Skeletal muscle satellite cell (primary cell): ENCODE results near the gene CAPN15.
"Not testable (repeated sequence)": the region's sequence is repeated elsewhere in the genome, so short reads cannot be mapped to it uniquely, and the experiment has no call there.

ENCODE experiments used
- H3K27me3 ChIP-seq: 2 replicates; pipeline ENCODE4 v1.7.0; 2013; ENCODE audit warnings: low read length; ENCODE audit not compliant: control insufficient read depth, insufficient read depth
- H3K36me3 ChIP-seq: 2 replicates; pipeline ENCODE4 v1.7.0; 2013; ENCODE audit warnings: mild to moderate bottlenecking, control low read depth, low read length; ENCODE audit not compliant: insufficient read depth
- H3K4me1 ChIP-seq: 2 replicates; pipeline ENCODE4 v1.7.0; 2013; ENCODE audit warnings: low read length; ENCODE audit not compliant: control insufficient read depth, insufficient read depth
- H3K4me2 ChIP-seq: 2 replicates; pipeline ENCODE4 v1.7.0; 2013; ENCODE audit warnings: mild to moderate bottlenecking, low read length
- H3K4me3 ChIP-seq: 2 replicates; pipeline ENCODE4 v1.7.0; 2013; ENCODE audit warnings: low read length
- H3K9ac ChIP-seq: 2 replicates; pipeline ENCODE4 v1.7.0; 2013; ENCODE audit warnings: mild to moderate bottlenecking, low read depth, low read length, moderate library complexity
- H3K9me3 ChIP-seq: replicated peaks from 2 replicates; pipeline ENCODE4 v1.7.0; 2013; ENCODE audit warnings: mild to moderate bottlenecking, control low read depth, low read length

The CAPN15 gene

DNA sequence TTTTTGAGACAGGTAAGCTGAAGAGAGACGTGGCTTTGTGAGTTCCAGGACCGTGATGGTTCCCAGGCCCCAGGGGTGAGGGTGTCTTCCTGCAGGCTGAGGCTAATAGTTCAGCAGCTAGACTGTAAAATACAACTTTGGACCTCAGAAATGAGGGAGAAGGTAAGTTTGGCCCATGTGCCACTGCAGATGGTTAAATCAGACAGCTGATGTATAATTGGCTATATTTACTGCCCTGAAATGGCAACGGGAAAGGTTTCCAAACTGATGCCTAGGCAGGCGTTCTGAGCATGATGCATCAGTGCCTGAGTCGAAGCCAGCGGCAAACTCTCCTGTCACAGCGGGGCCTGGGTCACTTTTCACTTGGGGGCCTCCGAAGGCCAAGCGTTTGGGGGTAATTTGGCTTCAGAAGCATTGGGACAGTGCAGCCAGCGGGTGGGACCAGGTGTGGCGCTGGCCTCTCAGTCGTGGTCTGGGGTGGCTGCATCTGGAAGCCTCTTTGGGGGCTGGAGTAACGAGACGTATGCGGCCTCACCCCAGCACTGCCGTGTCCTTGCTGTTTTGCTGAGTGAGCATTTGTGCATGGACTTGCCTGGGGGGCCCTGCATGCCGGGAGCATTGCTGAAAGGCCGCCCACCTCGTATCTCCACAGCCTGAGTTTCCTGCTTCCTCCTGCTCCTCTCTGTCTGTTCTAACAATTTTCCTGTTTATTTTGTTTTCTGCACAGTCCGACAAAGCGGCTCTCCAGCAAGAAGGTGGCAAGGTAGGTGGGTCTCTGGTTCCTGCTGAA lies 31.2 kb upstream of the CAPN15 start:
- H3K9me3 ChIP-seq: no peaks in the 10 kb centered on the region
- no peak overlapping the region for H3K4me3 ChIP-seq
- peaks cover 31% of the 10 kb centered on the region for H3K36me3 ChIP-seq
- no peak overlapping the region for H3K9ac ChIP-seq
- H3K4me1 ChIP-seq: no peaks in the 10 kb centered on the region
- H3K27me3 ChIP-seq: no peaks in the 10 kb centered on the region
- H3K4me2 ChIP-seq: no peak overlapping the region

- no peak overlapping the region for H3K4me2 ChIP-seq
- no peak overlapping the region for H3K4me3 ChIP-seq
- peaks cover 26% of the 10 kb centered on the region for H3K36me3 ChIP-seq
- H3K9me3 ChIP-seq: no peaks in the 10 kb centered on the region
- no peak overlapping the region for H3K9ac ChIP-seq
- no peaks in the 10 kb centered on the region for H3K4me1 ChIP-seq
- no peaks in the 10 kb centered on the region for H3K27me3 ChIP-seq
Observed at GRCh38 chr16:497258-497657, 30.3 kb upstream of the CAPN15 start.

DNA sequence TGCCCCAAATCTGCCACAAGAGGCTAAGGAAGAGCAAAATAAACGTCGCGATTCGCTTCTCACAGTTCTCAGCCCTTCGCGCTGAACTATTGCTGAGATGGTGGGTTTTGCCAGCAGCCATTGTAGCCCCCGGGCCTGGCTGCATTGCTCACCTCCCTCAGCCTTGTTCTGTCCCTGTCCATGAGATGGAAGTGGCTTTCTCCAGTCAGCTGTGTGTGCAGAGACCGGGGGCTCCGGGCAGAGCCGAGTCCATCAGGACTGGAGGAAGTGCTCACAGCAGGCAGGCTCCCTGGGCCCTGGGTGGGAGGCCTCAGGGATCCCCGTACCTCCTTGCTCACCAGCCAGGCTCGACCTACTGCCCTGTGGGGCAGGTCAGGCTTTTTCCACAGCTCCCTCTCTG lies 27.6 kb upstream of the CAPN15 start:
- Histone ChIP-seq H3K4me2 (no peak overlapping the region), H3K4me3 (no peak overlapping the region), H3K9ac (no peak overlapping the region), H3K9me3 (no peaks in the 10 kb centered on the region), H3K36me3 (peaks cover 29% of the 10 kb centered on the region), H3K27me3 (no peaks in the 10 kb centered on the region), H3K4me1 (no peaks in the 10 kb centered on the region)

GRCh38 chr16:500709-501108 lies 26.8 kb upstream of the CAPN15 start:
- no peaks in the 10 kb centered on the region for H3K4me1 ChIP-seq
- no peaks in the 10 kb centered on the region for H3K9me3 ChIP-seq
- no peak overlapping the region for H3K4me3 ChIP-seq
- no peak overlapping the region for H3K9ac ChIP-seq
- H3K27me3 ChIP-seq: no peaks in the 10 kb centered on the region
- H3K36me3 ChIP-seq: peaks cover 32% of the 10 kb centered on the region
- H3K4me2 ChIP-seq: no peak overlapping the region

GRCh38 chr16:502179-502943 lies 25.2 kb upstream of the CAPN15 start:
- Histone ChIP-seq H3K9ac (no peak overlapping the region), H3K36me3 (peaks cover 35% of the 10 kb centered on the region), H3K27me3 (no peaks in the 10 kb centered on the region), H3K4me1 (no peaks in the 10 kb centered on the region), H3K9me3 (no peaks in the 10 kb centered on the region), H3K4me2 (no peak overlapping the region), H3K4me3 (no peak overlapping the region)

DNA sequence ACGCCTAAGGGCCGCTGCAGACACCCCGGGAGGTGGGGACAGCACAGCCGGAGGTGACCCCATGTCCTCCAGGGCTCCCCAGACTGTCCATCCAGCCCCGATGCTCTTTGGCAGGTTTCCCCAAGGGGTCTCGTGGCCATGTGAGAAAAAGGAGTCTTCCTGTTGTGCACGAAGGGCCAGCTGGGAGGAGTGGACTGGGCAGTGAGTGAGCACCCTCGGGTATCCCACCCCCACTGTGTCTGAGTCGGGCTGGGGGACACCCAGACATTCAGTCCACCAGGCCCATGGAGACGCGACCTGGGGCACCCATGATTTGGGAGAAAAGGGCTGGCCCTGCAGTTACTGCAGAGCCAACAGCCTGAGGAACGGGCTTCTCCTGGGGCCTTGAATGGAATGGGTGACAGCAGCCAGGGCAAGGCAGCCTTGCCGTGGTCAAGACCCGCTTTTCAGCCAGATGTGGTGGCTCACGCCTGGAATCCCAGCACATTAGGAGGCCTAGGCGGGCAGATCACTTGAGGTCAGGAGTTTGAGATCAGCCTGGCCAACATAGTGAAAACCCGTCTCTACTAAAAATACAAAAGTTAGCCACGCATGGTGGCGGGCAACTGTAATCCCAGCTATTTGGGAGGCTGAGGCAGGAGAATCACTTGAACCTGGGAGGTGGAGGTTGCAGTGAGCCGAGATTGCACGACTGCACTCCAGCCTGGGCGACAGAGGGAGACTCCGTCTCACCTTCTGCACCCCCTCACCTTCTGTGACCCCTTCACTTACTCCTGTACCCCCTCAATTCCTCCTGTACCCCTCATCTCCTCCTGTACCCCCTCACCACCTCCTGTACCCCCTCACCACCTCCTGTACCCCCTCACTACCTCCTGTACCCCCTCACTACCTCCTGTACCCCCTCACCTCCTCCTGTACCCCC lies 24.1 kb upstream of the CAPN15 start:
- Histone ChIP-seq H3K4me2 (no peak overlapping the region), H3K4me1 (no peaks in the 10 kb centered on the region), H3K27me3 (no peaks in the 10 kb centered on the region), H3K9ac (no peak overlapping the region), H3K4me3 (no peak overlapping the region), H3K9me3 (no peaks in the 10 kb centered on the region), H3K36me3 (peaks cover 34% of the 10 kb centered on the region)

GRCh38 chr16:505479-506245 lies 21.9 kb upstream of the CAPN15 start:
- Histone ChIP-seq H3K4me2 (no peak overlapping the region), H3K4me1 (no peaks in the 10 kb centered on the region), H3K27me3 (no peaks in the 10 kb centered on the region), H3K36me3 (peaks cover 38% of the 10 kb centered on the region), H3K9ac (no peak overlapping the region), H3K4me3 (no peak overlapping the region), H3K9me3 (no peaks in the 10 kb centered on the region)

DNA sequence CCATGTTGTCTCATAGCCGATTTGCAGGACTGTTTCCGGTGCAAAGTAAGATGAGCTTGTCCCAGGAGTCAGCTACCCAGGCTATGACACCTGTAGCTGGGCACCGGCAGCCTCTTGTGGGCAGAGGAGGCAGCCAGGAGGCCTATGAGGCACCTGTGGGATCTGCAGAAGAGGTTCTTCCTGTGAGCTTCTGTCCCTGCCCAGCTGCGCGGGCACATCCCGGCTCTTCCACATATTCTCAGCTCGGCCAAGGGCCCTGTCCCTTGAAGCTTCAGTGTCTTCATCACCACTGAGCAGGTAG lies 21.3 kb upstream of the CAPN15 start:
- no peak overlapping the region for H3K4me3 ChIP-seq
- H3K27me3 ChIP-seq: no peaks in the 10 kb centered on the region
- H3K4me2 ChIP-seq: no peak overlapping the region
- no peaks in the 10 kb centered on the region for H3K9me3 ChIP-seq
- H3K9ac ChIP-seq: no peak overlapping the region
- peaks cover 38% of the 10 kb centered on the region for H3K36me3 ChIP-seq
- no peaks in the 10 kb centered on the region for H3K4me1 ChIP-seq

- peaks cover 36% of the 10 kb centered on the region for H3K36me3 ChIP-seq
- H3K9ac ChIP-seq: not testable (repeated sequence)
Observed at GRCh38 chr16:507527-507926, 20.0 kb upstream of the CAPN15 start.

DNA sequence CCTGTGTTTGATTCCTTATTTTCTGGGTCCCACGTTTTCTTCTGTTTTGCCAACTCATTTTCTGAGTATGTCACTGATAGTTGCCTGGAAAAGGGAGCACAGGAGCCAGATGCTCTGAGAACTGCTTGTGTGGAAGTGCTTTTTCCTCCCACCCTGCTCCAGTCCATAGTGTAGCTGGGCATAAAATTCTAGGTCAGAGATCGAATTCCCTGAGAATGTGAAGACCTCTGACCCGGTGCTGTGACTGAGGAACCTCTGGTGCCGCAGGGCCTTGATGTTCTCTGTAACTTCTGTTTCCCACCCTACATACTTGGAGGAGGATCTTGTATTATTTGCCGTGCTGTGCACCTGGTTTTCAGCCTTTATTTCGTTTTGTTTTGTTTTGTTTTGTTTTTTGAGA lies 19.5 kb upstream of the CAPN15 start:
- no peak overlapping the region for H3K4me2 ChIP-seq
- no peaks in the 10 kb centered on the region for H3K4me1 ChIP-seq
- H3K27me3 ChIP-seq: no peaks in the 10 kb centered on the region
- H3K9me3 ChIP-seq: no peaks in the 10 kb centered on the region
- H3K4me3 ChIP-seq: no peak overlapping the region
- peaks cover 33% of the 10 kb centered on the region for H3K36me3 ChIP-seq
- no peak overlapping the region for H3K9ac ChIP-seq

More at GRCh38 chr16:507527-507926, 20.0 kb upstream of the CAPN15 start:
- H3K4me1 ChIP-seq, H3K9me3 ChIP-seq, H3K4me2 ChIP-seq, H3K27me3 ChIP-seq, H3K4me3 ChIP-seq: not testable (repeated sequence)
